GM12873 (cell line): ENCODE measurements around the gene KDM5B.

Experiments
- TF ChIP-seq, protein P1 (sequence below): IDR thresholded peaks from 2 replicates; pipeline ENCODE4 v1.5.1; 2012; ENCODE audit warnings: low read depth, mild to moderate bottlenecking, moderate library complexity, low read length, control low read depth; ENCODE audit not compliant: insufficient read depth; ENCODE audit errors: missing control alignments

The KDM5B gene

DNA sequence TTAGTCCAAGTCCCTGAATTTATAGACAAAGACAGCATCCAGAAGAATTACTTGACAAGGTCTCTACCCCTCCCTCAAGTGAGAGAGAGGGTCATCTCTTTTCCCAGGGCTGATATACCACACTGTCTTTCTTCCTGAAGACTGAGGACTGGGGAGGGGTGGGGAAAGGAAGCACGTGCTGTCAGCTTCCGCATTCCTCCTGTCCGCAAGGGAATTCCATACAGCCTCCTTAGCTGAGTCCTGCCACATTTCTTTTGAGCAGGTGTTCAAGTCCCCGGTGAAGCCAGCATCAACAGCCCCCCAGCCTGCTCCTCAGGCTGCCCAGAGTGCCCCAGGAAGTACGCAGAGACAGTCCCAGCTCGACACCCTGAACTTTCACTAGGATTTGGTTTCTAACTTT is 36.7 kb upstream of the KDM5B start:
- TF ChIP-seq, protein P1, sequence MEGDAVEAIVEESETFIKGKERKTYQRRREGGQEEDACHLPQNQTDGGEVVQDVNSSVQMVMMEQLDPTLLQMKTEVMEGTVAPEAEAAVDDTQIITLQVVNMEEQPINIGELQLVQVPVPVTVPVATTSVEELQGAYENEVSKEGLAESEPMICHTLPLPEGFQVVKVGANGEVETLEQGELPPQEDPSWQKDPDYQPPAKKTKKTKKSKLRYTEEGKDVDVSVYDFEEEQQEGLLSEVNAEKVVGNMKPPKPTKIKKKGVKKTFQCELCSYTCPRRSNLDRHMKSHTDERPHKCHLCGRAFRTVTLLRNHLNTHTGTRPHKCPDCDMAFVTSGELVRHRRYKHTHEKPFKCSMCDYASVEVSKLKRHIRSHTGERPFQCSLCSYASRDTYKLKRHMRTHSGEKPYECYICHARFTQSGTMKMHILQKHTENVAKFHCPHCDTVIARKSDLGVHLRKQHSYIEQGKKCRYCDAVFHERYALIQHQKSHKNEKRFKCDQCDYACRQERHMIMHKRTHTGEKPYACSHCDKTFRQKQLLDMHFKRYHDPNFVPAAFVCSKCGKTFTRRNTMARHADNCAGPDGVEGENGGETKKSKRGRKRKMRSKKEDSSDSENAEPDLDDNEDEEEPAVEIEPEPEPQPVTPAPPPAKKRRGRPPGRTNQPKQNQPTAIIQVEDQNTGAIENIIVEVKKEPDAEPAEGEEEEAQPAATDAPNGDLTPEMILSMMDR, result no peak

GRCh38 chr1:202844259-202844658 is 36.0 kb upstream of the KDM5B start:
- TF ChIP-seq, protein P1, result no peak

GRCh38 chr1:202843081-202843480 is 34.9 kb upstream of the KDM5B start:
- TF ChIP-seq, protein P1, result no peak

DNA sequence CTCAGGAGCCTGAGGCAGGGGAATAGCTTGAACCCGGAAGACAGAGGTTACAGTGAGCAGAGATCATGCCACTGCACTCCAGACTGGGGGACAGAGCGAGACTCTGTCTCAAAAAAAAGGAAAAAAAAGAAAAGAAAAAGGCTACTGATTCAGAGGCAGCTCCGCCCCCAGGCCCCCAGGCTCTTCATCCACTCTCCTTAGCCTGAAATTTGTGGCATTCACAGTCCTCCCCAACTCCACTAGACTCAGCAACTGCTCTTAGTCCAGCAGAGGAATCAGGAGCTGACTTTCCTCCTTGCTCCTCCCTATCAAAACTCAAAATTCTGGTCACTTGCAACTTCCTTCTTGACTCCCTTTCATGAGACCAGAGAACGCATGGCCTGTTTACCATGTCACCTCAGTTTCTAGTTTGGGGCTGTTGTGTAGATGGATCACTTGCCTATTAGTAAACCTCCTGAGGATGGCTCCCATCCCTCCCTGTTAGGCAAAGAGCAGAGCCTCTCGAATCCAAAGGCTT is 29.6 kb upstream of the KDM5B start:
- TF ChIP-seq, protein P1, result no peak

DNA sequence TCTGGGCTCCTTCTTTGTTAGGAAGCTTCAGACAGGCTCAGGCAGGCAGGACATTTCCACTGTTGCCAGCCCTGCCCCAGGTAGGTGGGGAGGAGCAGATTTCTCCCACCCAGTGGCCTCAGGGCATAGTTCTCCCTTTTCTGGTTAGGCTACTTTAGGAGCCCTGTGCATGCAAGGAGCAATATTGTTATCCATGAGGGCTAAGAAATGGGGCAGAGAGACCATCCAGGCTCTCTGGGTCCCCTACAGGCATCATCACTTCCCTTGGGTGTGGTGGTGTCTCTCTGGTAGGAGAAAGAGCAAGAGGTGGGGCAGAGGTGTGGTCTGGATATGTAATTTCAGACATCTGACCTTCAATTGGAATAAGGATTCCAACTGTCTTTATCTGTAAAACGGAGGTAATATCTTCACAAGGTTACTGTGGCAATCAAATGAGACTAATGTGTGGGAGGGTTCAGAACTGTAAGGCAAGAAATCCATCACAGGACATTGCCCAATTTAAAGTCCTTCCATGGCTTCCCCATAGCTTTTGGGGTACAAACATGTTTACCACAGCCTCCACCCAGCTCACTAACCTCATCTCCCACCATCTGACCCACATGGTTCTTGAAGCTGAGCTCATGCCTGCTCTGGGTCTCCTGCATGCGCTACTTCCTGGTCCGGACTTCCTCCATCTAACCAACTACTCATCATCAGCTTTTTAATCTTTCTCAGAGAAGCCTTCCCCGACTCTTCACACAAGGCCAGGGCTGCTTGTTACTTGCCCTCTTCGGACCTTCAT is 28.6 kb upstream of the KDM5B start:
- TF ChIP-seq, protein P1, result no peak

DNA sequence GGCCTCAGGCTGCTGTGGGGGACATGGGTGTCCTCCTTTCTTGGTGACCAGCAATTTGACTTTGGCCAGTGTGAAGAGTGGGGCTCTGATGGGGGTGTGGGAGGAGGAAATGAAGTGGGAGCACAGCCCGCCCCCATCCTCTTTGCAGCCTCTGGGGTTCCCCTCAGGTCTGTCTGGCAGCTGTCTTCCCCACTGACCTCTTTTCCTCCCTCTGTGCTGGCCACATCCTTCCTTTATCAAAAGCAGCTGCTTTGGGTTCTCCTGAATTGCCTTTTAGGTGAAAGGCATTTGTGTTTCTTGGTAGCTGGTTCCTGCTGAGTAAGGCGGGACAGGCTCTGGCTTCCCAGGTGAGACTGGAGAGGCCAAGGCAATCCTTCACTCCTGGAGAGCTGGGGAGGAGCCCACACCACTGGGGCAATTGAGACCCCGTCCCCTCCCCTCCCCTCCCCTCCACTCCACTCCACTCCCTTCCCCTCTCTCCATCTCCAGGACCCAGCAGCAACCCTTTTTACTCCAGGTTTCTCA is 27.4 kb upstream of the KDM5B start:
- TF ChIP-seq, protein P1, result no peak

- TF ChIP-seq, protein P1, result no peak
These were observed 26.7 kb upstream of the KDM5B start for GRCh38 chr1:202834771-202835547.
